K562 (cell line): ENCODE data around the gene THAP5. TPM values are rescaled to one million over a fixed set of nuclear protein-coding genes. Genes with fewer than 3 reads are reported as not detected.

Source experiments
- CSDE1 ChIP-seq, 2 experiments: fragments of 450-650 bp; IDR thresholded peaks; 2 replicates each; pipeline ENCODE4 v1.6.1; 2016; ENCODE audit warnings: mild to moderate bottlenecking in 1 of 2
- RBM17 ChIP-seq: fragments of 200-400 bp; formaldehyde crosslinking; IDR thresholded peaks from 2 replicates; pipeline ENCODE4 v1.6.1; 2017; ENCODE audit warnings: low read depth, mild to moderate bottlenecking, low read length, borderline replicate concordance
- SNIP1 ChIP-seq: fragments of 450-650 bp; IDR thresholded peaks from 2 replicates; pipeline ENCODE4 v1.7.1; 2017; ENCODE audit warnings: low read depth, mild to moderate bottlenecking
- ZFP1 ChIP-seq: fragments of 450-650 bp; formaldehyde crosslinking; IDR thresholded peaks from 2 replicates; pipeline ENCODE4 v1.4.0; 2020; ENCODE audit warnings: mild to moderate bottlenecking, mixed read lengths
- polyA plus RNA-seq, 8 experiments: library from polyadenylated mRNA; depleted of rRNA in 4 of 8; stranded (reverse) in 5 of 8; unstranded in 3 of 8; fragments of >200 nt; fragmentation: Nextera tagmentation in 2 of 8; fragmentation: Illumina TruSeq in 1 of 8; extraction: Ambion mirVana in 2 of 8; extraction: Trizol in 1 of 8; gene quantifications; 2 replicates each; pipeline versions ENCODE4 v1.2.1 to v1.2.3, GENCODE V29; 2011 to 2014; ENCODE audit warnings: inconsistent platforms in 1 of 8, missing spikeins in 1 of 8
- total RNA-seq, 7 experiments: library from RNA; depleted of rRNA in 6 of 7; stranded (reverse); fragments of >200 nt in 6 of 7; fragmentation: Illumina TruSeq in 2 of 7; extraction: Trizol in 2 of 7; gene quantifications; 2 replicates each; pipeline versions ENCODE4 v1.2.1 to v1.2.3, GENCODE V29; 2011 to 2021; ENCODE audit warnings: low replicate concordance in 1 of 7
- TF ChIP-seq, protein P1 (sequence below): fragments of 150-350 bp; IDR thresholded peaks from 2 replicates; pipeline ENCODE4 v1.6.1; 2014; ENCODE audit warnings: low read depth, mild to moderate bottlenecking, low read length, borderline replicate concordance
- TF ChIP-seq, protein P2 (sequence below), 2 experiments: fragments of 450-650 bp; IDR thresholded peaks; 2 replicates each; pipeline ENCODE4 v1.6.1; 2016; ENCODE audit warnings: mild to moderate bottlenecking in 2 of 2, borderline replicate concordance in 1 of 2, low read depth in 1 of 2, moderate library complexity in 1 of 2

Gene THAP5
- total and polyA plus RNA-seq, 9 of the 15 experiments (the other 6 are each of a cell fraction or from before 2014, with no cell fraction given) = 16.5 to 58.1 (median 28.2) TPM

DNA sequence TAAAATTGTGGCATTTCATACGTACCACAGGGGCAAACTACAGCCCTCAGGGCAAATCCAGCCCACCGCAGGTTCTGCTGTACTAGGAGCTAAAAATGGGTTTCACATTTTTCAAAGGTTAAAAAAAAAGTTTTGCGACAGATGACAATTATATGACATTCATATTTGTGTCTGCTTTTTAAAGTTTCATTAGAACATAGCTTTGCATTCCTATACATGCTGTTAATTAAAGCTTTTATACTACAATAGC is 42.8 kb downstream of the THAP5 start (continued):
- TF ChIP-seq, protein P1, sequence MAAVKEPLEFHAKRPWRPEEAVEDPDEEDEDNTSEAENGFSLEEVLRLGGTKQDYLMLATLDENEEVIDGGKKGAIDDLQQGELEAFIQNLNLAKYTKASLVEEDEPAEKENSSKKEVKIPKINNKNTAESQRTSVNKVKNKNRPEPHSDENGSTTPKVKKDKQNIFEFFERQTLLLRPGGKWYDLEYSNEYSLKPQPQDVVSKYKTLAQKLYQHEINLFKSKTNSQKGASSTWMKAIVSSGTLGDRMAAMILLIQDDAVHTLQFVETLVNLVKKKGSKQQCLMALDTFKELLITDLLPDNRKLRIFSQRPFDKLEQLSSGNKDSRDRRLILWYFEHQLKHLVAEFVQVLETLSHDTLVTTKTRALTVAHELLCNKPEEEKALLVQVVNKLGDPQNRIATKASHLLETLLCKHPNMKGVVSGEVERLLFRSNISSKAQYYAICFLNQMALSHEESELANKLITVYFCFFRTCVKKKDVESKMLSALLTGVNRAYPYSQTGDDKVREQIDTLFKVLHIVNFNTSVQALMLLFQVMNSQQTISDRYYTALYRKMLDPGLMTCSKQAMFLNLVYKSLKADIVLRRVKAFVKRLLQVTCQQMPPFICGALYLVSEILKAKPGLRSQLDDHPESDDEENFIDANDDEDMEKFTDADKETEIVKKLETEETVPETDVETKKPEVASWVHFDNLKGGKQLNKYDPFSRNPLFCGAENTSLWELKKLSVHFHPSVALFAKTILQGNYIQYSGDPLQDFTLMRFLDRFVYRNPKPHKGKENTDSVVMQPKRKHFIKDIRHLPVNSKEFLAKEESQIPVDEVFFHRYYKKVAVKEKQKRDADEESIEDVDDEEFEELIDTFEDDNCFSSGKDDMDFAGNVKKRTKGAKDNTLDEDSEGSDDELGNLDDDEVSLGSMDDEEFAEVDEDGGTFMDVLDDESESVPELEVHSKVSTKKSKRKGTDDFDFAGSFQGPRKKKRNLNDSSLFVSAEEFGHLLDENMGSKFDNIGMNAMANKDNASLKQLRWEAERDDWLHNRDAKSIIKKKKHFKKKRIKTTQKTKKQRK = no peak
- TF ChIP-seq RBM17 (no peak), ZFP1 (CRISPR knock-in tag) (peak; percentile 12; the same call in 1 of the 2 replicates), CSDE1 (IDR thresholded peaks at IDR 0.05) (0 out of 4 replicates have a peak, but pooled peaks of 1 of the 2 experiments have one; percentile 15), SNIP1 (no peak)
- TF ChIP-seq, protein P2, sequence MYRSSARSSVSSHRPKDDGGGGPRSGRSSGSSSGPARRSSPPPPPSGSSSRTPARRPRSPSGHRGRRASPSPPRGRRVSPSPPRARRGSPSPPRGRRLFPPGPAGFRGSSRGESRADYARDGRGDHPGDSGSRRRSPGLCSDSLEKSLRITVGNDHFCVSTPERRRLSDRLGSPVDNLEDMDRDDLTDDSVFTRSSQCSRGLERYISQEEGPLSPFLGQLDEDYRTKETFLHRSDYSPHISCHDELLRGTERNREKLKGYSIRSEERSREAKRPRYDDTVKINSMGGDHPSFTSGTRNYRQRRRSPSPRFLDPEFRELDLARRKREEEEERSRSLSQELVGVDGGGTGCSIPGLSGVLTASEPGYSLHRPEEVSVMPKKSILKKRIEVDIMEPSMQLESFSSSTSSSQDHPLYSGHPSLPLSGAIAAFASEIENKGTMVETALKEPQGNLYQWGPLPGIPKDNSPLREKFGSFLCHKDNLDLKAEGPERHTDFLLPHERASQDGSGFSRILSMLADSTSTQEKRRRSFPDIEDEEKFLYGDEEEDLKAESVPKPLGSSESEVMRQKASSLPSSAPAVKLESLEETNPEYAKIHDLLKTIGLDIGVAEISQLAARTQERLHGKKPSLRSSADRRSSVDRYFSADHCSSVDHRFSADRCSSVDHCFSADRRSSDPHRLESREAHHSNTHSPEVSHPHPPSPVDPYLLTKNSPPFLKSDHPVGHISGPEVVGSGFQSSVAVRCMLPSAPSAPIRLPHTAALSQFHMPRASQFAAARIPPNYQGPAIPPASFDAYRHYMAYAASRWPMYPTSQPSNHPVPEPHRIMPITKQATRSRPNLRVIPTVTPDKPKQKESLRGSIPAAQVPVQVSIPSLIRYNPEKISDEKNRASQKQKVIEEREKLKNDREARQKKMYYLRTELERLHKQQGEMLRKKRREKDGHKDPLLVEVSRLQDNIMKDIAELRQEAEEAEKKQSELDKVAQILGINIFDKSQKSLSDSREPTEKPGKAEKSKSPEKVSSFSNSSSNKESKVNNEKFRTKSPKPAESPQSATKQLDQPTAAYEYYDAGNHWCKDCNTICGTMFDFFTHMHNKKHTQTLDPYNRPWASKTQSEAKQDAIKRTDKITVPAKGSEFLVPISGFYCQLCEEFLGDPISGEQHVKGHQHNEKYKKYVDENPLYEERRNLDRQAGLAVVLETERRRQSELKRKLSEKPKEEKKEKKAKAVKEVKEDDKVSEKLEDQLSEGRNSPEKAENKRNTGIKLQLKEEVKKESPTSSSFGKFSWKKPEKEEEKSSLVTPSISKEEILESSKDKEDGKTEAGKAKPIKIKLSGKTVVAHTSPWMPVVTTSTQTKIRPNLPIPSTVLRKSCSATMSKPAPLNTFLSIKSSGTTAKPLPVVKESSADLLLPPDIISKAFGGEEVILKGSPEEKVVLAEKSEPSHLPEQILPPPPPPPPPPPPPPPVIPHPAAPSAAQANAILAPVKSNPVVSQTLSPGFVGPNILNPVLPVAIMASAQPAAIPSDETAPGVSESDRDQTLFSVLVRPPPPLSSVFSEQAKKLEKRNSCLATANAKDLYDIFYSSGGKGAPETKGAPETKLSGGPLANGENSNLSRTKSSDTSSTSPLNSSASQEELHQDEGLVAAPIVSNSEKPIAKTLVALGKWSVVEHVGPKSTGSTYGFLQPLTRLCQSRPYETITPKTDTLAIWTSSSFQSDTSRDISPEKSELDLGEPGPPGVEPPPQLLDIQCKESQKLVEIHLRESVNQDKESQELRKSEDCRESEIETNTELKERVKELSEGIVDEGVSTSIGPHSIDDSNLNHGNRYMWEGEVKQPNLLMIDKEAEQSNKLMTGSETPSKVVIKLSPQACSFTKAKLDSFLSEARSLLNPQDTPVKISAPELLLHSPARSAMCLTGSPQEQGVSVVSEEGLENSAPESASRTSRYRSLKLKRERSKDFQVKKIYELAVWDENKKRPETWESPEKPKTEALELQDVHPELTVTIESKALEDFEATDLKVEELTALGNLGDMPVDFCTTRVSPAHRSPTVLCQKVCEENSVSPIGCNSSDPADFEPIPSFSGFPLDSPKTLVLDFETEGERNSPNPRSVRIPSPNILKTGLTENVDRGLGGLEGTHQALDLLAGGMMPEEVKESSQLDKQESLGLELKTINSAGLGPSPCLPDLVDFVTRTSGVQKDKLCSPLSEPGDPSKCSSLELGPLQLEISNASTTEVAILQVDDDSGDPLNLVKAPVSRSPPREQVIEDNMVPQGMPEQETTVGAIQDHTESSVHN (IDR thresholded peaks at IDR 0.05; ENCODE audit: borderline replicate concordance in 1 of 2, low read depth in 1 of 2) = no peak
